ENCODE results near the gene APBB2.

GRCh38 chr4:41125558-41126311 is 88.6 kb downstream of the APBB2 start:
- no peak for TF ChIP-seq POLR2A (IDR thresholded peaks at IDR 0.05)
- TF ChIP-seq CTCF (IDR thresholded peaks at IDR 0.05) = no peak
